ENCODE measurements around the gene INHBB. TPM values are rescaled to one million over a fixed set of nuclear protein-coding genes. Genes with fewer than 3 reads are reported as not detected.

INHBB gene
- total and polyA plus RNA-seq, 2 experiments from 2014 or later: 2.7 to 6.6 TPM

- no peak for TF ChIP-seq CTCF (IDR thresholded peaks at IDR 0.05; ENCODE audit: poor library complexity)
- TF ChIP-seq EZH2phosphoT487 (IDR thresholded peaks at IDR 0.05; ENCODE audit: low read depth, severe bottlenecking, unreplicated experiment): no peak
- TF ChIP-seq EZH2 (IDR thresholded peaks at IDR 0.05; ENCODE audit: borderline replicate concordance): no peak
- WGBS (ENCODE audit: low lambda C conversion rate, missing lambda C conversion rate): 81% methylated on average over 19 of the region's 19 CpGs
- Histone ChIP-seq H2AFZ (no peak overlapping the region), H3K27me3 (no peaks in the 10 kb centered on the region), H3K4me3 (no peak overlapping the region), H3K9me2 (replicated peaks; ENCODE audit: insufficient read depth) (no peaks in the 10 kb centered on the region), H3K9me3 (ENCODE audit: low read depth) (no peaks in the 10 kb centered on the region), H3K79me2 (no peaks in the 10 kb centered on the region), H3K4me2 (no peak overlapping the region), H3K27ac (no peak overlapping the region), H3K36me3 (replicated peaks; ENCODE audit: insufficient read depth, low read depth) (no peaks in the 10 kb centered on the region), H3K4me1 (ENCODE audit: insufficient read depth) (no peaks in the 10 kb centered on the region), H4K20me1 (ENCODE audit: insufficient read depth, poor library complexity, severe bottlenecking) (no peaks in the 10 kb centered on the region)
- no peak for DNase-seq (ENCODE audit: low spot score)
Observed at GRCh38 chr2:120314690-120315366, 31.1 kb upstream of the INHBB start.

GRCh38 chr2:120315367-120316033 lies 30.4 kb upstream of the INHBB start:
- WGBS (ENCODE audit: low lambda C conversion rate, missing lambda C conversion rate): 92% methylated on average over 17 of the region's 17 CpGs
- H3K9me3 ChIP-seq (ENCODE audit: low read depth): no peaks in the 10 kb centered on the region
- H3K27ac ChIP-seq: no peak overlapping the region
- no peaks in the 10 kb centered on the region for H3K27me3 ChIP-seq
- H3K36me3 ChIP-seq (replicated peaks; ENCODE audit: insufficient read depth, low read depth): no peaks in the 10 kb centered on the region
- H2AFZ ChIP-seq: no peak overlapping the region
- no peaks in the 10 kb centered on the region for H4K20me1 ChIP-seq (ENCODE audit: insufficient read depth, poor library complexity, severe bottlenecking)
- TF ChIP-seq CTCF (IDR thresholded peaks at IDR 0.05; ENCODE audit: poor library complexity) (no peak), EZH2 (IDR thresholded peaks at IDR 0.05; ENCODE audit: borderline replicate concordance) (no peak), EZH2phosphoT487 (IDR thresholded peaks at IDR 0.05; ENCODE audit: low read depth, severe bottlenecking, unreplicated experiment) (no peak)
- no peaks in the 10 kb centered on the region for H3K79me2 ChIP-seq
- H3K4me2 ChIP-seq: no peak overlapping the region
- H3K4me1 ChIP-seq (ENCODE audit: insufficient read depth): no peaks in the 10 kb centered on the region
- no peaks in the 10 kb centered on the region for H3K9me2 ChIP-seq (replicated peaks; ENCODE audit: insufficient read depth)
- no peak for DNase-seq (ENCODE audit: low spot score)
- H3K4me3 ChIP-seq: no peak overlapping the region

GRCh38 chr2:120316071-120316470 lies 29.9 kb upstream of the INHBB start:
- Histone ChIP-seq H3K36me3 (replicated peaks; ENCODE audit: insufficient read depth, low read depth) (no peaks in the 10 kb centered on the region), H3K4me3 (no peak overlapping the region), H4K20me1 (ENCODE audit: insufficient read depth, poor library complexity, severe bottlenecking) (no peaks in the 10 kb centered on the region), H3K79me2 (no peaks in the 10 kb centered on the region), H3K9me3 (ENCODE audit: low read depth) (no peaks in the 10 kb centered on the region), H3K27ac (no peak overlapping the region), H3K9me2 (replicated peaks; ENCODE audit: insufficient read depth) (no peaks in the 10 kb centered on the region), H3K4me1 (ENCODE audit: insufficient read depth) (no peaks in the 10 kb centered on the region), H3K4me2 (no peak overlapping the region), H2AFZ (no peak overlapping the region), H3K27me3 (no peaks in the 10 kb centered on the region)
- no peak for TF ChIP-seq CTCF (IDR thresholded peaks at IDR 0.05; ENCODE audit: poor library complexity)
- no peak for TF ChIP-seq EZH2 (IDR thresholded peaks at IDR 0.05; ENCODE audit: borderline replicate concordance)
- DNase-seq (ENCODE audit: low spot score): no peak
- 88% methylated on average over 5 of the region's 5 CpGs for WGBS (ENCODE audit: low lambda C conversion rate, missing lambda C conversion rate)

All from hepatocyte (in vitro differentiated cells).